Upper lobe of left lung (tissue), 6 donors: ENCODE measurements around the gene POLR2J3. TPM values are rescaled to one million over a fixed set of nuclear protein-coding genes. Genes with fewer than 3 reads are reported as not detected.
"Not testable (repeated sequence)": the region's sequence is repeated elsewhere in the genome, so short reads cannot be mapped to it uniquely, and the experiment has no call there.

Source experiments
- ATAC-seq, 2 donors: fragments of 200-7000 bp; cut with Tn5 transposase; one replicate each; pipeline ENCODE4 v1.9.1; 2022; ENCODE audit warnings: mild to moderate bottlenecking in 2 of 2, moderate library complexity in 2 of 2; ENCODE audit not compliant: low FRiP score in 2 of 2
- DNase-seq, 2 donors: peaks; one replicate each; pipeline ENCODE4 v3.0.0-alpha.2; 2019 to 2020
- H3K27ac ChIP-seq, 4 donors: fragments of 200-600 bp; sonication (generic); one replicate each; pipeline ENCODE4 v1.5.1; 2016 to 2019
- H3K27me3 ChIP-seq, 4 donors: fragments of 200-600 bp; sonication (generic); one replicate each; pipeline ENCODE4 v1.5.1; 2017 to 2019
- H3K36me3 ChIP-seq, 4 donors: fragments of 200-600 bp; sonication (generic); one replicate each; pipeline ENCODE4 v1.5.1; 2016 to 2019
- H3K4me1 ChIP-seq, 4 donors: fragments of 200-600 bp; sonication (generic); one replicate each; pipeline ENCODE4 v1.5.1; 2018 to 2019
- H3K4me3 ChIP-seq, 4 donors: fragments of 200-600 bp; sonication (generic); one replicate each; pipeline ENCODE4 v1.5.1; 2017 to 2019; ENCODE audit warnings: mild to moderate bottlenecking in 2 of 4, moderate library complexity in 1 of 4
- H3K9me3 ChIP-seq, 4 donors: fragments of 200-600 bp; sonication (generic); one replicate each; pipeline ENCODE4 v1.5.1; 2018 to 2019
- WGBS, 2 donors: methylation state at CpG; one replicate each; pipeline ENCODE4 v1.1.5; 2017 to 2018; 5-methylcytosine and 5-hydroxymethylcytosine counted together
- total RNA-seq, 6 donors: library from RNA; depleted of rRNA in 4 of 6; stranded (reverse); fragments of >200 nt in 4 of 6; gene quantifications; one replicate each; pipeline versions ENCODE4 v1.1.0 to v1.2.1, GENCODE V29; 2016 to 2021
- donor health status: DM: no; HTN: no; CAD: no; lungs with moderate emphysema.
- donor health status: DM: no; HTN: yes; CAD: no; lungs with severe emphysema.

The POLR2J3 gene
- total RNA-seq, 6 donors from 2014 or later = 17.2 to 147 (median 32.8) TPM

- not testable (repeated sequence) for H3K36me3 ChIP-seq, H3K9me3 ChIP-seq, H3K4me1 ChIP-seq, H3K27me3 ChIP-seq, ATAC-seq, H3K4me3 ChIP-seq, H3K27ac ChIP-seq
- no CpG with 5 or more reads among the region's 10 CpGs for WGBS, 2 donors
- peak in 1 of 2 donors; percentile 17 for DNase-seq
Measured at GRCh38 chr7:102609734-102610133, 37.4 kb upstream of the POLR2J3 start.

GRCh38 chr7:102606848-102607247, 34.5 kb upstream of the POLR2J3 start:
- not testable (repeated sequence) for H3K4me3 ChIP-seq, H3K36me3 ChIP-seq, DNase-seq, H3K9me3 ChIP-seq, H3K27ac ChIP-seq, H3K27me3 ChIP-seq, ATAC-seq, H3K4me1 ChIP-seq
- no CpG with 5 or more reads among the region's 5 CpGs for WGBS, 2 donors

- H3K4me3 ChIP-seq, H3K27me3 ChIP-seq, DNase-seq, H3K9me3 ChIP-seq, H3K27ac ChIP-seq, H3K36me3 ChIP-seq, H3K4me1 ChIP-seq: not testable (repeated sequence)
- 40% methylated on average over 1 of the region's 19 CpGs; no CpG with 5 or more reads in 1 of the 2 donors for WGBS, 2 donors
- peak; percentile 32 to 69 for ATAC-seq
Measured at GRCh38 chr7:102604431-102605145, 32.2 kb upstream of the POLR2J3 start.

GRCh38 chr7:102602317-102602716, 29.9 kb upstream of the POLR2J3 start:
- not testable (repeated sequence) for H3K36me3 ChIP-seq, H3K4me3 ChIP-seq, H3K9me3 ChIP-seq, H3K4me1 ChIP-seq, DNase-seq, H3K27me3 ChIP-seq, H3K27ac ChIP-seq
- no CpG with 5 or more reads among the region's 12 CpGs for WGBS, 2 donors
- peak in 1 of 2 donors; percentile 8 for ATAC-seq

- H3K4me3 ChIP-seq, DNase-seq, ATAC-seq, H3K36me3 ChIP-seq, H3K27me3 ChIP-seq, H3K27ac ChIP-seq, H3K4me1 ChIP-seq, H3K9me3 ChIP-seq: not testable (repeated sequence)
- no CpG with 5 or more reads among the region's 9 CpGs for WGBS, 2 donors
Measured at GRCh38 chr7:102599699-102600098, 27.3 kb upstream of the POLR2J3 start.

- not testable (repeated sequence) for H3K27me3 ChIP-seq, ATAC-seq, H3K27ac ChIP-seq, H3K36me3 ChIP-seq, DNase-seq, H3K9me3 ChIP-seq, H3K4me1 ChIP-seq, H3K4me3 ChIP-seq
- 79 to 83% methylated on average over 1 to 5 of the region's 10 CpGs for WGBS, 2 donors
Measured at GRCh38 chr7:102596036-102596435, 23.7 kb upstream of the POLR2J3 start.

GRCh38 chr7:102593637-102594334, 21.4 kb upstream of the POLR2J3 start:
- DNase-seq, H3K4me1 ChIP-seq, H3K36me3 ChIP-seq, H3K27ac ChIP-seq, H3K4me3 ChIP-seq, H3K9me3 ChIP-seq, H3K27me3 ChIP-seq: not testable (repeated sequence)
- ATAC-seq = peak; percentile 0 to 63
- no CpG with 5 or more reads among the region's 68 CpGs for WGBS, 2 donors

GRCh38 chr7:102592477-102593019, 20.2 kb upstream of the POLR2J3 start:
- peak; percentile 90 to 93 for ATAC-seq
- WGBS, 2 donors = 40 to 47% methylated on average over 9 of the region's 26 CpGs
- H3K9me3 ChIP-seq, H3K4me3 ChIP-seq, H3K36me3 ChIP-seq, H3K27ac ChIP-seq, H3K27me3 ChIP-seq, H3K4me1 ChIP-seq: not testable (repeated sequence)
- DNase-seq = peak; percentile 86

- no CpG with 5 or more reads among the region's 9 CpGs for WGBS, 2 donors
- H3K4me1 ChIP-seq, H3K4me3 ChIP-seq, H3K36me3 ChIP-seq, H3K27ac ChIP-seq, H3K9me3 ChIP-seq, H3K27me3 ChIP-seq, DNase-seq: not testable (repeated sequence)
- ATAC-seq = peak; percentile 46 to 88
Measured at GRCh38 chr7:102589857-102590256, 17.5 kb upstream of the POLR2J3 start.

- H3K9me3 ChIP-seq, H3K27ac ChIP-seq, H3K4me1 ChIP-seq, H3K27me3 ChIP-seq, H3K4me3 ChIP-seq, DNase-seq, H3K36me3 ChIP-seq: not testable (repeated sequence)
- no CpG with 5 or more reads among the region's 5 CpGs for WGBS, 2 donors
- ATAC-seq = peak in 1 of 2 donors; percentile 5
Measured at GRCh38 chr7:102583495-102583894, 11.1 kb upstream of the POLR2J3 start.

- H3K27me3 ChIP-seq, H3K4me1 ChIP-seq, DNase-seq, H3K9me3 ChIP-seq, H3K4me3 ChIP-seq, H3K36me3 ChIP-seq, H3K27ac ChIP-seq, ATAC-seq: not testable (repeated sequence)
- WGBS, 2 donors = no CpG with 5 or more reads among the region's 5 CpGs
Measured at GRCh38 chr7:102581722-102582121, 9.3 kb upstream of the POLR2J3 start.

GRCh38 chr7:102578486-102578885, 6.1 kb upstream of the POLR2J3 start:
- H3K27ac ChIP-seq, H3K4me3 ChIP-seq, H3K27me3 ChIP-seq, H3K4me1 ChIP-seq, H3K9me3 ChIP-seq, H3K36me3 ChIP-seq: not testable (repeated sequence)
- 82 to 84% methylated on average over 5 of the region's 5 CpGs for WGBS, 2 donors
- DNase-seq (peak in 1 of 2 donors; percentile 19), ATAC-seq (peak; percentile 32 to 44)
